Measurements from ENCODE around the gene HNRNPA2B1. TPM values are rescaled to one million over a fixed set of nuclear protein-coding genes. Genes with fewer than 3 reads are reported as not detected.
"Not testable (repeated sequence)": the region's sequence is repeated elsewhere in the genome, so short reads cannot be mapped to it uniquely, and the experiment has no call there.

Gene HNRNPA2B1
- polyA plus RNA-seq, 2 of the 4 experiments (the other 2 are of a cell fraction) = 1,070 to 2,251 TPM

- TF ChIP-seq FOSB (CRISPR knock-in tag; IDR thresholded peaks at IDR 0.05) = no peak
These were observed 21.1 kb downstream of the HNRNPA2B1 start (continued) for GRCh38 chr7:26179422-26179821.

GRCh38 chr7:26178272-26178960, 22.1 kb downstream of the HNRNPA2B1 start:
- POLR2A ChIA-PET = interaction anchor here (0.6 kb wide), 1 partner anchor 61 kb away, joined by 3 read pairs; no protein-coding TSS in a partner anchor
- ATAC-seq = peak; percentile 5 to 15
- DNase-seq (ENCODE audit: low read depth in 1 of 2, low spot score in 1 of 2) = no peak

GRCh38 chr7:26177269-26177668, 23.3 kb downstream of the HNRNPA2B1 start:
- FAIRE-seq; H3K27ac ChIP-seq; H3K4me1 ChIP-seq; POLR2A ChIA-PET; ATAC-seq; DNase-seq (ENCODE audit: low read depth in 1 of 2, low spot score in 1 of 2); H3K4me3 ChIP-seq; H3K9me3 ChIP-seq; H3K4me2 ChIP-seq: not testable (repeated sequence)
- CTCF ChIA-PET = interaction anchor here (0.9 kb wide), 1 partner anchor 27 kb away, joined by 3 read pairs; no protein-coding TSS in a partner anchor
- 96% methylated on average over 20 of the region's 20 CpGs for WGBS (ENCODE audit: missing lambda C conversion rate)

More at GRCh38 chr7:26178272-26178960, 22.1 kb downstream of the HNRNPA2B1 start:
- no peak overlapping the region for H3K27ac ChIP-seq
- CTCF ChIA-PET = interaction anchor here (0.8 to 5.4 kb wide), 7 partner anchors 20 to 287 kb away, joined by 3 to 39 read pairs (median 3); no protein-coding TSS in a partner anchor
- 73% methylated on average over 7 of the region's 7 CpGs for WGBS (ENCODE audit: missing lambda C conversion rate)
- H3K4me1 ChIP-seq = peaks cover 19% of the 10 kb centered on the region; the same call in 2 of the 3 replicates
- FAIRE-seq = no peak
- H3K4me3 ChIP-seq = no peak overlapping the region
- H3K4me2 ChIP-seq = no peak overlapping the region
- TF ChIP-seq BHLHE40 (IDR thresholded peaks at IDR 0.05; ENCODE audit: low read depth, low read length) = no peak
- no peak for TF ChIP-seq MYC (IDR thresholded peaks at IDR 0.05; ENCODE audit: borderline replicate concordance, low read length)
- no peak for TF ChIP-seq ELK1 (IDR thresholded peaks at IDR 0.05; ENCODE audit: low read depth, low read length)
- TF ChIP-seq RNF2 (IDR thresholded peaks at IDR 0.05; ENCODE audit: borderline replicate concordance, low read depth) = no peak
- TF ChIP-seq CEBPB (IDR thresholded peaks at IDR 0.05) = no peak
- TF ChIP-seq NR3C1 (IDR thresholded peaks at IDR 0.05) = no peak
- no peak for TF ChIP-seq ATOH8 (CRISPR knock-in tag; IDR thresholded peaks at IDR 0.05; ENCODE audit: low read depth)
- TF ChIP-seq HDAC2 (IDR thresholded peaks at IDR 0.05) = no peak
- TF ChIP-seq ZSCAN20 (CRISPR knock-in tag; IDR thresholded peaks at IDR 0.05) = no peak
- H3K9me3 ChIP-seq = no peaks in the 10 kb centered on the region

GRCh38 chr7:26176696-26177095, 23.9 kb downstream of the HNRNPA2B1 start:
- FAIRE-seq; POLR2A ChIA-PET; H3K27ac ChIP-seq; ATAC-seq; H3K4me3 ChIP-seq; H3K9me3 ChIP-seq; H3K4me2 ChIP-seq; H3K4me1 ChIP-seq; DNase-seq (ENCODE audit: low read depth in 1 of 2, low spot score in 1 of 2); CTCF ChIA-PET: not testable (repeated sequence)
- 98% methylated on average over 11 of the region's 26 CpGs for WGBS (ENCODE audit: missing lambda C conversion rate)

DNA sequence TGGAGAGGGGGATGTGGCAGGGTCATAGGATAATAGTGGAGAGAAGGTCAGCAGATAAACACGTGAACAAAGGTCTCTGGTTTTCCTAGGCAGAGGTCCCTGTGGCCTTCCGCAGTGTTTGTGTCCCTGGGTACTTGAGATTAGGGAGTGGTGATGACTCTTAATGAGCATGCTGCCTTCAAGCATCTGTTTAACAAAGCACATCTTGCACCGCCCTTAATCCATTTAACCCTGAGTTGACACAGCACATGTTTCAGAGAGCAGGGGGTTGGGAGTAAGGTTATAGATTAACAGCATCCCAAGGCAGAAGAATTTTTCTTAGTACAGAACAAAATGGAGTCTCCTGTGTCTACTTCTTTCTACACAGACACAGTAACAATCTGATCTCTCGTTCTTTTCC, 24.6 kb downstream of the HNRNPA2B1 start:
- H3K4me2 ChIP-seq; H3K4me1 ChIP-seq; H3K9me3 ChIP-seq; POLR2A ChIA-PET; H3K27ac ChIP-seq; CTCF ChIA-PET; ATAC-seq; H3K4me3 ChIP-seq; FAIRE-seq; DNase-seq (ENCODE audit: low read depth in 1 of 2, low spot score in 1 of 2): not testable (repeated sequence)
- 63% methylated on average over 2 of the region's 4 CpGs for WGBS (ENCODE audit: missing lambda C conversion rate)

GRCh38 chr7:26172048-26172447, 28.5 kb downstream of the HNRNPA2B1 start:
- no peak overlapping the region for H3K4me2 ChIP-seq
- no peaks in the 10 kb centered on the region for H3K9me3 ChIP-seq
- no peak overlapping the region for H3K27ac ChIP-seq
- H3K4me1 ChIP-seq = no peaks in the 10 kb centered on the region
- CTCF ChIA-PET = interaction anchor here (0.7 to 1.3 kb wide), 3 partner anchors 11 to 93 kb away, joined by 3 to 6 read pairs (median 4); no protein-coding TSS in a partner anchor
- DNase-seq (ENCODE audit: low read depth in 1 of 2, low spot score in 1 of 2) (no peak), FAIRE-seq (no peak), ATAC-seq (no peak)
- WGBS (ENCODE audit: missing lambda C conversion rate) = 96% methylated on average over 1 of the region's 1 CpG
- no peak overlapping the region for H3K4me3 ChIP-seq
- TF ChIP-seq RCOR1 (IDR thresholded peaks at IDR 0.05; ENCODE audit: low read depth, low read length) (no peak), CEBPB (IDR thresholded peaks at IDR 0.05) (no peak), TFCP2L1 (CRISPR knock-in tag; IDR thresholded peaks at IDR 0.05) (no peak), PBX3 (IDR thresholded peaks at IDR 0.05) (no peak), MAFK (IDR thresholded peaks at IDR 0.05; ENCODE audit: partially characterized antibody) (peak; percentile 78), CHD4 (IDR thresholded peaks at IDR 0.05; ENCODE audit: borderline replicate concordance) (no peak), NPAS2 (CRISPR knock-in tag; IDR thresholded peaks at IDR 0.05; ENCODE audit: borderline replicate concordance) (no peak), HOXA7 (CRISPR knock-in tag; IDR thresholded peaks at IDR 0.05) (no peak)
- POLR2A ChIA-PET = interaction anchor here (0.7 kb wide), 1 partner anchor 20 kb away, joined by 3 read pairs; the partner anchor contains the start of gene NFE2L3

All from A549 (cell line).